Body of pancreas (tissue), 4 donors: Measurements from ENCODE around the gene MICAL2.

ENCODE experiments used
- CTCF ChIP-seq, 7 experiments: fragments of 450-650 bp in 4 of 7; fragments of 200-600 bp in 3 of 7; sonication (generic) in 3 of 7; IDR thresholded peaks; one replicate each; pipeline ENCODE4 v1.5.1; 2016 to 2019; ENCODE audit warnings: antibody characterized with exemption in 7 of 7
- POLR2A ChIP-seq, 3 donors: fragments of 450-650 bp; IDR thresholded peaks; one replicate each; pipeline ENCODE4 v1.6.1; 2016; ENCODE audit warnings: antibody characterized with exemption in 3 of 3, mild to moderate bottlenecking in 2 of 3

GRCh38 chr11:12224537-12224893, 114.1 kb downstream of the MICAL2 start:
- TF ChIP-seq CTCF (IDR thresholded peaks at IDR 0.05) (no peak), POLR2A (IDR thresholded peaks at IDR 0.05) (peak in 2 of 3 donors; percentile 15 to 19)
